B cell (primary cell): ENCODE results near the gene SPX. TPM values are rescaled to one million over a fixed set of nuclear protein-coding genes. Genes with fewer than 3 reads are reported as not detected.

Experiments used
- ATAC-seq: fragments of 200-7000 bp; cut with Tn5 transposase; one replicate; pipeline ENCODE4 v1.10.0; 2021; ENCODE audit warnings: low read depth, mild to moderate bottlenecking, moderate number of reproducible peaks, moderate library complexity
- CTCF ChIA-PET: fragments of 350-600 bp; sonication (Branson Sonifier 250); formaldehyde crosslinking; loops from one replicate; lab custom pipeline; 2021; ENCODE audit warnings: antibody characterized with exemption, inconsistent platforms; lab: Charles Lee
- POLR2A ChIA-PET: fragments of 350-600 bp; sonication (Branson Sonifier 250); formaldehyde crosslinking; loops from one replicate; lab custom pipeline; 2021; ENCODE audit warnings: antibody characterized with exemption; lab: Charles Lee
- DNase-seq: peaks from one replicate; pipeline ENCODE4 v3.0.0; 2013
- H2AFZ ChIP-seq: 2 replicates; pipeline ENCODE4 v1.6.1; 2012; ENCODE audit warnings: mild to moderate bottlenecking, low read depth, low read length; ENCODE audit not compliant: insufficient read depth, poor library complexity, severe bottlenecking
- H3K27ac ChIP-seq, 2 donors: 1 replicate in 1 of 2; 2 replicates in 1 of 2; pipeline ENCODE4 v1.5.1; 2012 to 2013; ENCODE audit warnings: low read length in 2 of 2, mild to moderate bottlenecking in 2 of 2, moderate library complexity in 1 of 2
- H3K27me3 ChIP-seq, 4 experiments: fragments of 200-600 bp in 1 of 4; sonication (generic) in 1 of 4; replicated peaks in 1 of 4; 1 replicate in 2 of 4; 2 replicates in 2 of 4; pipeline versions ENCODE4 v1.6.1 to v1.7.0; 2013 to 2016; ENCODE audit warnings: low read length in 3 of 4, mild to moderate bottlenecking in 2 of 4, mixed read lengths in 1 of 4, moderate library complexity in 1 of 4; ENCODE audit not compliant: insufficient read depth in 4 of 4, control insufficient read depth in 3 of 4; ENCODE audit errors: control extremely low read depth in 1 of 4
- H3K36me3 ChIP-seq, 2 experiments: replicated peaks in 1 of 2; 1 replicate in 1 of 2; 2 replicates in 1 of 2; pipeline versions ENCODE4 v1.6.1 to v1.7.1; 2013; ENCODE audit warnings: low read length in 1 of 2; ENCODE audit not compliant: insufficient read depth in 2 of 2, control insufficient read depth in 1 of 2; ENCODE audit errors: control extremely low read depth in 1 of 2, extremely low read depth in 1 of 2
- H3K4me1 ChIP-seq, 2 donors: fragments of 200-600 bp in 1 of 2; sonication (generic) in 1 of 2; 1 replicate in 1 of 2; 2 replicates in 1 of 2; pipeline versions ENCODE4 v1.5.1 to v1.6.1; 2013 to 2017; ENCODE audit warnings: low read length in 2 of 2; ENCODE audit not compliant: control insufficient read depth in 2 of 2, insufficient read depth in 2 of 2
- H3K4me2 ChIP-seq: replicated peaks from 2 replicates; pipeline ENCODE3; 2012; ENCODE audit warnings: mild to moderate bottlenecking, low read depth, low read length; ENCODE audit not compliant: poor library complexity, severe bottlenecking
- H3K4me3 ChIP-seq, 5 experiments: fragments of 200-600 bp in 1 of 5; sonication (generic) in 1 of 5; 1 replicate in 3 of 5; 2 replicates in 2 of 5; pipeline versions ENCODE4 v1.5.1 to v1.7.0; 2011 to 2016; ENCODE audit warnings: low read length in 4 of 5, mild to moderate bottlenecking in 4 of 5, low read depth in 2 of 5, control low read depth in 1 of 5, moderate library complexity in 1 of 5; ENCODE audit not compliant: insufficient read depth in 1 of 5; ENCODE audit errors: control extremely low read depth in 1 of 5, extremely low read depth in 1 of 5
- H3K79me2 ChIP-seq: fragments of 200-600 bp; sonication (generic); one replicate; pipeline ENCODE4 v1.6.0; 2016; ENCODE audit warnings: low read length; ENCODE audit not compliant: control insufficient read depth, insufficient read depth
- H3K9ac ChIP-seq: fragments of 200-600 bp; sonication (generic); 2 replicates; pipeline ENCODE4 v1.6.1; 2017; ENCODE audit warnings: mild to moderate bottlenecking, low read length, moderate library complexity
- H3K9me3 ChIP-seq, 3 donors: one replicate each; pipeline versions ENCODE4 v1.6.1 to v1.7.1; 2013; ENCODE audit warnings: low read length in 2 of 3; ENCODE audit not compliant: control insufficient read depth in 2 of 3, insufficient read depth in 1 of 3; ENCODE audit errors: control extremely low read depth in 1 of 3
- H4K20me1 ChIP-seq: 2 replicates; pipeline ENCODE4 v1.6.0; 2012; ENCODE audit warnings: mild to moderate bottlenecking, low read length; ENCODE audit not compliant: insufficient read depth, control insufficient read depth, poor library complexity, severe bottlenecking
- H3K27ac Mint-ChIP-seq: one replicate; pipeline ENCODE4 v1.8.0; 2021; ENCODE audit warnings: mixed read lengths
- H3K27me3 Mint-ChIP-seq: one replicate; pipeline ENCODE4 v1.8.0; 2021; ENCODE audit warnings: mixed read lengths
- H3K4me1 Mint-ChIP-seq: one replicate; pipeline ENCODE4 v1.8.0; 2021; ENCODE audit warnings: mixed read lengths
- H3K4me3 Mint-ChIP-seq: one replicate; pipeline ENCODE4 v1.8.0; 2021; ENCODE audit warnings: mixed read lengths
- H3K9me3 Mint-ChIP-seq: one replicate; pipeline ENCODE4 v1.8.0; 2022; ENCODE audit warnings: mixed read lengths; ENCODE audit not compliant: insufficient read depth
- CTCF ChIP-seq: fragments of 200-600 bp; IDR thresholded peaks from one replicate; pipeline ENCODE4 v1.8.0; 2022; ENCODE audit warnings: antibody characterized with exemption, mild to moderate bottlenecking
- EZH2 ChIP-seq: IDR thresholded peaks from 2 replicates; pipeline ENCODE4 v1.6.1; 2012; ENCODE audit warnings: borderline replicate concordance, low read depth, mild to moderate bottlenecking, moderate library complexity, low read length; ENCODE audit not compliant: insufficient read depth, poor library complexity, severe bottlenecking
- WGBS: methylation state at CpG from one replicate; pipeline ENCODE4 v1.1.5; 2013; ENCODE audit warnings: missing lambda C conversion rate; ENCODE audit not compliant: insufficient coverage; 5-methylcytosine and 5-hydroxymethylcytosine counted together
- intact Hi-C: fragments of 100-400 bp; cut with micrococcal nuclease; formaldehyde crosslinking; loops from one replicate; pipeline ENCODE4 v1.10.0; 2022
- polyA plus RNA-seq: library from polyadenylated mRNA; depleted of rRNA; stranded (reverse); fragments of >200 nt; gene quantifications from 2 replicates; pipeline ENCODE4 v1.2.3, GENCODE V29; 2012
- total RNA-seq, 2 donors: library from RNA; stranded (reverse); fragments of 120-200 nt in 1 of 2; gene quantifications; 1 replicate in 1 of 2; 2 replicates in 1 of 2; pipeline versions ENCODE4 v1.2.3 to v1.2.4, GENCODE V29; 2013 to 2022

Gene SPX
- total and polyA plus RNA-seq, 2 donors (not counting 1 experiment from before 2014, with no cell fraction given): 0.04 to 0.39 TPM

- intact Hi-C loops: no loop called here
- no peaks in the 10 kb centered on the region for H3K36me3 ChIP-seq
- H3K4me1 ChIP-seq: no peaks in the 10 kb centered on the region
- ATAC-seq: no peak
- no peak overlapping the region for H3K27ac ChIP-seq
- no peaks in the 10 kb centered on the region for H3K9me3 ChIP-seq
- Mint-ChIP-seq H3K27ac (no peak overlapping the region), H3K27me3 (no peaks in the 10 kb centered on the region), H3K4me1 (no peaks in the 10 kb centered on the region), H3K9me3 (no peaks in the 10 kb centered on the region), H3K4me3 (no peak overlapping the region)
- TF ChIP-seq CTCF (no peak), EZH2 (no peak)
- no peak overlapping the region for H3K4me3 ChIP-seq
- ChIA-PET POLR2A (no interaction called here), CTCF (no interaction called here)
- 50% methylated on average over 2 of the region's 6 CpGs for WGBS
- no peak overlapping the region for H3K9ac ChIP-seq
- no peak overlapping the region for H3K4me2 ChIP-seq
- no peaks in the 10 kb centered on the region for H3K27me3 ChIP-seq
- no peak for DNase-seq
- H2AFZ ChIP-seq: no peak overlapping the region
- no peaks in the 10 kb centered on the region for H3K79me2 ChIP-seq
- H4K20me1 ChIP-seq: no peaks in the 10 kb centered on the region
These were observed 26.7 kb downstream of the SPX start for GRCh38 chr12:21552635-21553328.

- intact Hi-C loops: no loop called here
These were observed 27.2 kb downstream of the SPX start for GRCh38 chr12:21553329-21553675.

More at GRCh38 chr12:21553329-21553675, 27.2 kb downstream of the SPX start:
- Histone ChIP-seq H3K4me1 (no peaks in the 10 kb centered on the region), H3K9ac (no peak overlapping the region), H3K9me3 (no peaks in the 10 kb centered on the region), H2AFZ (no peak overlapping the region), H3K27ac (no peak overlapping the region), H3K27me3 (no peaks in the 10 kb centered on the region), H3K79me2 (no peaks in the 10 kb centered on the region), H3K36me3 (no peaks in the 10 kb centered on the region), H3K4me2 (no peak overlapping the region), H3K4me3 (no peak overlapping the region), H4K20me1 (no peaks in the 10 kb centered on the region)
- POLR2A ChIA-PET: no interaction called here
- DNase-seq (no peak), ATAC-seq (no peak)
- CTCF ChIA-PET: no interaction called here
- Mint-ChIP-seq H3K27ac (no peak overlapping the region), H3K9me3 (no peaks in the 10 kb centered on the region), H3K4me1 (no peaks in the 10 kb centered on the region), H3K4me3 (no peak overlapping the region), H3K27me3 (no peaks in the 10 kb centered on the region)
- TF ChIP-seq EZH2 (no peak), CTCF (no peak)
